ENCODE measurements around the gene VRTN.
A peak's percentile ranks its signal among the peaks of the same experiment; 100 is the strongest.
"Not testable (repeated sequence)": the region's sequence is repeated elsewhere in the genome, so short reads cannot be mapped to it uniquely, and the experiment has no call there.

The VRTN gene

GRCh38 chr14:74358176-74358829 lies 10.0 kb downstream of the VRTN start:
- Mint-ChIP-seq H3K4me3 (no peak overlapping the region), H3K4me1 (no peaks in the 10 kb centered on the region), H3K27ac (ENCODE audit: low read depth) (no peak overlapping the region), H3K27me3 (peaks cover 20% of the 10 kb centered on the region), H3K36me3 (ENCODE audit: insufficient read depth) (no peaks in the 10 kb centered on the region), H3K9me3 (no peaks in the 10 kb centered on the region)
- no peak for DNase-seq (ENCODE audit: low spot score in 2 of 2)
- no peak for ATAC-seq (replicated peaks; ENCODE audit: extremely low read depth, poor library complexity, severe bottlenecking)

GRCh38 chr14:74360163-74360562 lies 11.9 kb downstream of the VRTN start:
- peaks cover 30% of the 10 kb centered on the region for H3K27me3 Mint-ChIP-seq

GRCh38 chr14:74362361-74362915 lies 14.2 kb downstream of the VRTN start:
- Mint-ChIP-seq H3K9me3 (no peaks in the 10 kb centered on the region), H3K36me3 (ENCODE audit: insufficient read depth) (no peaks in the 10 kb centered on the region), H3K4me1 (no peaks in the 10 kb centered on the region), H3K4me3 (no peak overlapping the region), H3K27me3 (peaks cover 30% of the 10 kb centered on the region), H3K27ac (ENCODE audit: low read depth) (no peak overlapping the region)
- DNase-seq (ENCODE audit: low spot score in 2 of 2) (peak; percentile 42 to 44), ATAC-seq (replicated peaks; ENCODE audit: extremely low read depth, poor library complexity, severe bottlenecking) (peak; percentile 40)

More at GRCh38 chr14:74360163-74360562, 11.9 kb downstream of the VRTN start:
- Mint-ChIP-seq H3K36me3 (ENCODE audit: insufficient read depth) (no peaks in the 10 kb centered on the region), H3K27ac (ENCODE audit: low read depth) (no peak overlapping the region), H3K9me3 (no peaks in the 10 kb centered on the region), H3K4me1 (no peaks in the 10 kb centered on the region), H3K4me3 (no peak overlapping the region)
- no peak for DNase-seq (ENCODE audit: low spot score in 2 of 2)
- no peak for ATAC-seq (replicated peaks; ENCODE audit: extremely low read depth, poor library complexity, severe bottlenecking)

GRCh38 chr14:74364271-74364880 lies 16.1 kb downstream of the VRTN start:
- Mint-ChIP-seq H3K27ac (ENCODE audit: low read depth) (no peak overlapping the region), H3K4me1 (no peaks in the 10 kb centered on the region), H3K9me3 (no peaks in the 10 kb centered on the region), H3K27me3 (peaks cover 21% of the 10 kb centered on the region), H3K36me3 (ENCODE audit: insufficient read depth) (no peaks in the 10 kb centered on the region), H3K4me3 (no peak overlapping the region)
- ATAC-seq (replicated peaks; ENCODE audit: extremely low read depth, poor library complexity, severe bottlenecking) = no peak
- no peak for DNase-seq (ENCODE audit: low spot score in 2 of 2)

- no peaks in the 10 kb centered on the region for H3K36me3 Mint-ChIP-seq (ENCODE audit: insufficient read depth)
- no peak overlapping the region for H3K27ac Mint-ChIP-seq (ENCODE audit: low read depth)
- DNase-seq (ENCODE audit: low spot score in 2 of 2) = no peak
- no peak for ATAC-seq (replicated peaks; ENCODE audit: extremely low read depth, poor library complexity, severe bottlenecking)
- H3K9me3 Mint-ChIP-seq = no peaks in the 10 kb centered on the region
- peaks cover 27% of the 10 kb centered on the region for H3K27me3 Mint-ChIP-seq
- no peak overlapping the region for H3K4me3 Mint-ChIP-seq
- no peaks in the 10 kb centered on the region for H3K4me1 Mint-ChIP-seq
These were observed 19.8 kb downstream of the VRTN start for GRCh38 chr14:74368026-74368425.

GRCh38 chr14:74368441-74368840 lies 20.2 kb downstream of the VRTN start:
- no peak for ATAC-seq (replicated peaks; ENCODE audit: extremely low read depth, poor library complexity, severe bottlenecking)
- Mint-ChIP-seq H3K27ac (ENCODE audit: low read depth) (no peak overlapping the region), H3K36me3 (ENCODE audit: insufficient read depth) (no peaks in the 10 kb centered on the region), H3K4me3 (no peak overlapping the region), H3K4me1 (no peaks in the 10 kb centered on the region), H3K9me3 (no peaks in the 10 kb centered on the region), H3K27me3 (peaks cover 27% of the 10 kb centered on the region)
- no peak for DNase-seq (ENCODE audit: low spot score in 2 of 2)

- H3K27ac Mint-ChIP-seq (ENCODE audit: low read depth) = no peak overlapping the region
These were observed 29.9 kb downstream of the VRTN start for GRCh38 chr14:74377976-74378690.

GRCh38 chr14:74380172-74380571 lies 31.9 kb downstream of the VRTN start:
- Mint-ChIP-seq H3K36me3 (ENCODE audit: insufficient read depth) (peaks cover 1% of the 10 kb centered on the region), H3K27ac (ENCODE audit: low read depth) (no peak overlapping the region)

More at GRCh38 chr14:74377976-74378690, 29.9 kb downstream of the VRTN start:
- DNase-seq (ENCODE audit: low spot score in 2 of 2) (no peak), ATAC-seq (replicated peaks; ENCODE audit: extremely low read depth, poor library complexity, severe bottlenecking) (no peak)
- no peak overlapping the region for H3K4me3 Mint-ChIP-seq
- H3K36me3 Mint-ChIP-seq (ENCODE audit: insufficient read depth) = peaks cover 1% of the 10 kb centered on the region
- no peaks in the 10 kb centered on the region for H3K4me1 Mint-ChIP-seq
- H3K9me3 Mint-ChIP-seq = no peaks in the 10 kb centered on the region
- peaks cover 23% of the 10 kb centered on the region for H3K27me3 Mint-ChIP-seq

GRCh38 chr14:74380845-74381244 lies 32.6 kb downstream of the VRTN start:
- Mint-ChIP-seq H3K9me3 (no peaks in the 10 kb centered on the region), H3K4me1 (no peaks in the 10 kb centered on the region), H3K36me3 (ENCODE audit: insufficient read depth) (peaks cover 1% of the 10 kb centered on the region), H3K27me3 (peaks cover 18% of the 10 kb centered on the region), H3K27ac (ENCODE audit: low read depth) (no peak overlapping the region), H3K4me3 (no peak overlapping the region)
- DNase-seq (ENCODE audit: low spot score in 2 of 2) = no peak
- ATAC-seq (replicated peaks; ENCODE audit: extremely low read depth, poor library complexity, severe bottlenecking) = no peak

More at GRCh38 chr14:74380172-74380571, 31.9 kb downstream of the VRTN start:
- H3K9me3 Mint-ChIP-seq = no peaks in the 10 kb centered on the region
- H3K27me3 Mint-ChIP-seq = peaks cover 23% of the 10 kb centered on the region
- no peak for DNase-seq (ENCODE audit: low spot score in 2 of 2)
- no peak for ATAC-seq (replicated peaks; ENCODE audit: extremely low read depth, poor library complexity, severe bottlenecking)
- no peak overlapping the region for H3K4me3 Mint-ChIP-seq
- no peaks in the 10 kb centered on the region for H3K4me1 Mint-ChIP-seq

- not testable (repeated sequence) for ATAC-seq (replicated peaks; ENCODE audit: extremely low read depth, poor library complexity, severe bottlenecking); H3K36me3 Mint-ChIP-seq (ENCODE audit: insufficient read depth); H3K9me3 Mint-ChIP-seq; H3K27ac Mint-ChIP-seq (ENCODE audit: low read depth); H3K4me1 Mint-ChIP-seq; H3K4me3 Mint-ChIP-seq; DNase-seq (ENCODE audit: low spot score in 2 of 2)
- H3K27me3 Mint-ChIP-seq = peaks cover 11% of the 10 kb centered on the region
These were observed 33.3 kb downstream of the VRTN start for GRCh38 chr14:74381571-74381970.

GRCh38 chr14:74382231-74382630 lies 34.0 kb downstream of the VRTN start:
- no peaks in the 10 kb centered on the region for H3K4me1 Mint-ChIP-seq
- DNase-seq (ENCODE audit: low spot score in 2 of 2) (no peak), ATAC-seq (replicated peaks; ENCODE audit: extremely low read depth, poor library complexity, severe bottlenecking) (no peak)
- H3K36me3 Mint-ChIP-seq (ENCODE audit: insufficient read depth) = peaks cover 1% of the 10 kb centered on the region
- H3K27ac Mint-ChIP-seq (ENCODE audit: low read depth) = no peak overlapping the region
- H3K4me3 Mint-ChIP-seq = no peak overlapping the region
- peaks cover 5% of the 10 kb centered on the region for H3K27me3 Mint-ChIP-seq
- no peaks in the 10 kb centered on the region for H3K9me3 Mint-ChIP-seq

GRCh38 chr14:74389980-74390379 lies 41.7 kb downstream of the VRTN start:
- Mint-ChIP-seq H3K36me3 (ENCODE audit: insufficient read depth) (no peaks in the 10 kb centered on the region), H3K27me3 (peaks cover 44% of the 10 kb centered on the region), H3K9me3 (no peaks in the 10 kb centered on the region), H3K27ac (ENCODE audit: low read depth) (no peak overlapping the region), H3K4me3 (no peak overlapping the region), H3K4me1 (no peaks in the 10 kb centered on the region)
- ATAC-seq (replicated peaks; ENCODE audit: extremely low read depth, poor library complexity, severe bottlenecking) (no peak), DNase-seq (ENCODE audit: low spot score in 2 of 2) (no peak)
